HG03565 (cell line): ENCODE data around the gene RNF220.
A peak's percentile ranks its signal among the peaks of the same experiment; 100 is the strongest.

Source experiments
- ATAC-seq: cut with Tn5 transposase; IDR thresholded peaks from one replicate; pipeline ENCODE4 v1.9.1; 2021; ENCODE audit warnings: mild to moderate bottlenecking, moderate library complexity; ENCODE audit not compliant: unreplicated experiment

Gene RNF220

DNA sequence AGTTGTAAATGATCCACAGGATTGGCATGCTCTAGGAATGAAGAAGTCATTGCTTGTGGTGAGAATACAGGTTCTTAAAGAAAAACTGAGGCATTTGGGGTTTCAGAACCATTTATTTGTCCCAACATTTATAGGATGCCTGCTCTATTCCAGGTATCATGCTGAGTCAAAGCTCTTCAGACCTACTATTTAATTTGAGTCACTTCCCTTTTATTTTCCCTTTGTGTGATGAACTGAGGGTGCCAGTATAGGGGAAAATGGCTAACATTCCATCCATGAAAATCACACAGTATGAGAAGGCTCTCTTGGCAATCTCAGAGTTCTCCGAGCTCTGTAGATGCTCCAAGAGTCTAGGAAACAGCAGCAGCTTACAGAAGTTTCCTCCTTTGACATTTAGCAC is 110.4 kb downstream of the RNF220 start:
- ATAC-seq: no peak

DNA sequence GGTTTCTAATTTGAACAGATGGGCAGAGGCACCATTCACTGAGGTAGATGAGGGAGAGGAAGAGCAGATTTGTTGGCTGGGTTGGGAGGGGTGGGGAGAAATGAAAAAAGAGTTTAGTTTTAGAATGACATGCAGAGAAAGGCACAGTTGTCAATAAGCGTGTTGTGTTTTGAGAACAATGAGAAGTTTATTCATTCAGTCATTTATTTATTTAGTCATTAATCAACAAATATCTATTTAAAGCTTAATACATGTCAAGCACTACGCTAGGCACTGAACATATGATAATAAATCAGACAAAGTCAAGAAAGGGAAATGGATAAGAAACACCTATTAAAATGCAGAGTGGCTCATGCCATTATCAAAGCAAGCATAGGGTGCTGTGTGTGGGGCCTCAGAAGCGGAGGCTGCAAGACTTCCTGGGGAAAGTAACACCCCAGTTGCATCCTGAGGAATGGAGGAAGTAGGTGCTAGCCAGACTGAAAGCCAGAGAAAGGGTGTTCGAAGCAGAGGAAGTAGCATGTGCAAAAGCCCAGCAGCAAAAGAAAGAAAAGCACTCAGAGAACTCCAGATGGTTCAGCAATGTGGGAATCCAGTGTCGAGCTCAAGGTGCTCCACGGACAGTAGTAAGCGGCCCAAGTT is 114.1 kb downstream of the RNF220 start:
- no peak for ATAC-seq

DNA sequence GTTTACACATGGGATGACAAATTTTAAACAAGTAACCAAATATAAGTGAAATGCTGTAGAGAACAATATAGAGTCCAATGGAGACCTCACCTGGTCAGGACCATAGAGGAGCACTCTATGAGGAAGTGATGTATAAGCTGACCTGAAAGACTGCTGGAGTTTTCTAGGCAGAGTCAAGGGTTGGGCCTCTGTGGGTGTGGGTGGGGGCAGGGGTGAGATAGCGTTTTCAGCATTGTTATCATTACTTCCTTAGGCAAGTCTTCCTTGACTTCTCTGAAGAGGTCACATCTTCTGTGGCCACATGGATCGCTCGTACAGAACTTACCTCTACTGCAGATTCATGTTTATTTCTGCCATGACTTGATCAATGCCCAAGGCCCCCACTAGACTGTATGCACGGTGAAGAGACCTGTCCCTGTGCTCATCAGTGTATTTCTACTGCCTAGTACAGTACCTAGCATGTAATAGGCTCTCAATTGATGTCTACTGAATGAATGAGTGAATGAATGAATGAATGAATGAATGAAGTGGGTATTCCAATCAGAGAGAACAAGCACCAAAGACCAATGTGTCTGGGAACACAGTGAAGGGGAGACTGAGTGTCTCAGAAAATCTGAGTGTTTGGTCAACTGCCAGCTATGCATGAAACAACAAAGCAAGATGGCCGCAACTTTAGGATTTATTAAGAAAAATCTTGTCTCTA is 116.5 kb downstream of the RNF220 start:
- no peak for ATAC-seq

DNA sequence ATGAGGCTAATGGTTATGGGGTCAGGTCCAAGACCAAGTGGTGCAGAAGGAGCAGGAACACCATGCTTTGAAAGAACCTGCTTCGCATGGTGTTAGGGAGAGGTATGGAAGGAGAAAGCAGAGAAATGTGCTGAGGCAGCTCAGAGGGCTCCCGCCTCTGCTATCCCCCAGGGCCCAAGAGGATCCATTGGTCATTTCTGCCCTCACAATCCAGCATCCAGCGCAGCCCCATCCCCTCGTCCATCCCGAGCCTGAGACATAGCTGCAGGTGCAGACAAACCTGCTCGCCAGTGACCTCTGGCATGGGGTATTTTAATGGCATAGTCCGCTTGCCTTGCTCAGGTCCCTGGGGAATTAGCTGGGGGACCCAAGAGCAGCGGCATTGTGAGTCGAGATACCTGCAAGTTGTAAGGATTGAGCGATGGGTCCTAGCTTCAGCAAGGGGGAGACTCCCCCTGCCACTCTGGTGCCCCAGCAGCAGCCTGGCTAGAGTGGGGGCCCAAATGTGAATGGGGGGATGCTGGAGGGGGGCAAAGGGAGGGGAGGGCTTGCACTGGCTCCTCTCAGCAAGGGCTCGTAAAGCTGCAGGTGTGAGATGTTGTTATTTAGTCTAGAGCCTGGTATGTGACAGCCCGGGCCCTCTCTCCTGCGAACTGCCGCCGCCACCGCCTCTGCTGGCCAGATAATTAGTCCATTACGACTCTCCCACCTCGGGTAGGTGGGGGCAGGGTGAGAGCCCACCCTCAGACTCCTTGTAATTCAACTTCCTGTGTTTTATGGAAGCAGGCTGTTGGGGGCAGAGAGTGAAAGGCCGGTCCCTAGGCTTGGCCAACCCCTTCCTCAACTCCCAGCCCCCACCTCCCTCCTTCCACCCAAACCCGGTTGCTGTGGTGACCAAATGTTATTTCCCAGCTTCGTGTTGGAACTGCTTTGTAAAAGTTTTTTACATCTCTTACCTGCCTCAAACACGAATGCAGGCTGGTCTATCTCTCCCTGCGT is 118.8 kb downstream of the RNF220 start:
- ATAC-seq: no peak

DNA sequence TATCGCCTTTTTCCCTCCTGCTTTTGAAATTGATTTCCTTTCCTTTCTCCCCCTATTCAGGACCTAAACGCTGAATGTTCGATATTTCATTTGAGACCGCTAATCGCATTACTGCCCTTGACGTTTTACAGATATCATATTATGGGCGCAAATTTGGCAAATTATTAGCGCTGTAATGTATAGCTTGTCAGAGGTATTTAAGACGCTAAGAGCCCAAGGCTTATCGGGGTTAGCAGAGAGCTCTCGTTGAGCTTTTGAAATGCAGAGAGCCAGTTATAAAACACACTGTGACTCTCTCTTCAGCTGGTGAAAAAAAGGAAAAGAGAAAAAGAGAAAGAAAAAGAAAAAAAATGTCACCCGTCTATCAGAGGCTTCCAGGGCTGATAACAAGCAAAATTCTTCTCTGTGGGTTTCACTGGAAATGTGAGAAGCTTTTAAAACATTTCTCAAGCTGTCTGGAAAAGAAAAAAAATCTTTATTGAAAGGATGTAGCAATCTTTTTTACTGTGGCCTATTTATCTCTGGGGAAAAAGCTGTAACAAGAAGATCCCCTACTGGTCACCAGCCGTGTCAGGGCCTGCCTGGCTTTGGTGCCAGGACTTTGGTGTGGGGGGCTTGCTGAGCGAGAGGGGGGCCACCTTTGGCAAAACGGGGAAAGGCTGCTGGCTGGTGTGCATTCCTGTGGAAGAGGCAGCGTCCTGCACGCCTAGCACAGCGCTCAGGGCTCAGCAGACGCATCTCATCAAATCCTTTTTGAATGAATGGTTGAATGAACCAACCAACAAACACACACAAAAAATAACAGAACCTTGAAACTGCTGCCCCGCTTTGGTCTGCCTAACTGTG is 119.8 kb downstream of the RNF220 start:
- ATAC-seq: no peak

DNA sequence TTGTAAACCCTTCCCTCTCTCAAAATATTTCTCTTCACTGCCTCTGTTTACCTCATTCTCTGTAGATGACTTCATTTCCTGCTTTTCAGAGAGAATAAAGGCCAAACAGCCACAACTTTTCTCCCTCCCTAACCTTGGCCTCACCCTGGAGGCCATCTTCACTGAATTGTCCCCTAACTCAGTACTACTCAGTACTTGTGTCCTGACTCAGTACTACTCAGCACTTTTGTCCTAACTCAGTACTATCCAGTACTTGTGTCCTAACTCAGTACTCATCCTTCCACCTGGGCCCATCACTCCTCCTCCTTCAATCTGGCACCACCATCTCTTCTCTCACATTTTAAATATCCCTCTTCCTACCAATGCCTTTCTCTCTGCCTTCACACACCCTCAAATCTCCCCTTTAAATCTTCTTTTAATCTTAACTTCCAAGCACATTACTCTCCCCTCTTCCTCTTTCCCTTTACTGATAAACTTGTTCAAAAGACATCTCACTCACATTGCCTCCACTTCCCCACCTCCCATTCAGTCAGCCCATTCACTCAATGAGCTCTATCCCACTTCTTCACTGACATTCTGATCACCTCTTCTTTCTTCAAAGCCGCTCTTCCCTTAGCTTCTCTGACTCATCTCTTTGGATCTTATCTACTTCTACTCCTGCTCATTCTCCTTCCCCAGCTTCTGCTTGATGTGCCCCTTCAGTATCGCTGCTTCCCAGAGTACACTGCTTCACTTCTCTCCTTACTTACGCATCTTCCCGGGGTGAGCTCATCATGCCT is 121.4 kb downstream of the RNF220 start:
- no peak for ATAC-seq

DNA sequence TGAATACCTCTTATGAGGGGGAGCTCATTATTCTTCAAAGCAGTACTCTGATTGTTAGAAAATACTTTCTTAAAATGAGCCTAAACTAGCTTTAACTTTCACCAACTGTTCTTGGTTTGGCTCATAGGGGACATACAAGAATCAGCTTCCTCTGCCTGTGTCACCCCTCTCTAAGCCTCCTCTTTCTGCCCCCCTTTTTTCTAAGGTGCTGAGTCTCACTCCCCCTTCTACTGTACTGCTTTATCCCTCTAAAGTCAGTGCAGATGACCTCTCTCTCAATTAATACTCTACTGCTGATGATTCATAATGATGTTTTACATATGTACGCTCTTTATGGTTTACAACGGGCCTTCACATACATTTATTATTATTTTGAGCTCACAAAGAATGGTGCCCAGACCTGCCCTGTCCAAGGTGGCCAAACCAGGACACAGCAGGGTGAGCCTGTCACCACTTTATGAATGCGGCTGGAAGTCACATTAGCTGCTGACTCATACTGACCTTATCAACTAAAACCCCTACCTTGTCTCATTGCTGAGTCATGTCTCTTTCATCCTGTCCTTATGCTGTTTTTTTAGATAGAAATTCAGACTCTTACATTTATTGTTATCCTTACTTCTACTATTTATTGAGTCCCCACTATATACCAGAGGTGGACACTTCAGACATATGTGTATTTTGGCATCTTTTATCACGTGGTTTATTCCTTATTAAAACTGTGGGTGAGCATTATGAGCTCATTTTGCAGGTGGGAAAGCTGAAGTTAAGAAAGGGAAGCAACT is 126.9 kb downstream of the RNF220 start:
- ATAC-seq: peak; percentile 49

DNA sequence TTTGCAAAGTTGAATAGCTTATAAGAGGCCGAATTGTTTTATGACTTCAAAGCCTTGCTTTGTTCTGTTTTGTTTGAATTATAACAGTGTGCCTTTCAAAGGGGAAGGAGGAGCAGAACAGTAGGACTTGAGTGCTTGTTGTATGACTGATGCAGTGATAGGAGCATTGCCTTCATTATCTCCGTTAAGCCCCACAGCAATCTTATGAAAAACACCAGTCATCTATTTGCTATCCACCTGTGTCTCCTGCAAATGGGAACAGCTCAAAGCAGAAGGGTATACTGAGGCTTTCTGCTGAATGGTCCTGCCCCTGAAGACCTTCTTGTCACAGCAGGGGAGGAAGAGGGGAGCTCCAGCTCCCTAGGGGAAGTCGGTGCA is 127.5 kb downstream of the RNF220 start:
- ATAC-seq: no peak

DNA sequence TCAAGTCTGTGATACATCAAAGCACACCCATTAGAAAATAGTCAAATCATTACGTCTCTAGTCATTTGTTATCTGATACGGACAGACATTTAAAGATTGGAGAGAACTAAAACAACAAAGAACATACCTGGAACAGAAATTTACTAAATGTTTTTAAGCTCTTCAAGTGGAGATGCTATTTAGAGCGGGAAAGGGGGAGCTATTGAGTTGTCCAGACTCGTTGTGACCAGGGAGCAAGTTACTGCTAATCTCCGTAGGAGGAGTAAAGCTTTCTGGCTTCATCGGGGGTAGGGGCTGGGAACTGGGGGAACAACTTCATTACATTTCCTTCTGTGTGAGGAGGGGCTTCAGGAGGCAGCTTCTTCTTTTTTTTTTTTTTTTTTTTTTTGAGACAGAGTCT is 129.7 kb downstream of the RNF220 start:
- no peak for ATAC-seq

DNA sequence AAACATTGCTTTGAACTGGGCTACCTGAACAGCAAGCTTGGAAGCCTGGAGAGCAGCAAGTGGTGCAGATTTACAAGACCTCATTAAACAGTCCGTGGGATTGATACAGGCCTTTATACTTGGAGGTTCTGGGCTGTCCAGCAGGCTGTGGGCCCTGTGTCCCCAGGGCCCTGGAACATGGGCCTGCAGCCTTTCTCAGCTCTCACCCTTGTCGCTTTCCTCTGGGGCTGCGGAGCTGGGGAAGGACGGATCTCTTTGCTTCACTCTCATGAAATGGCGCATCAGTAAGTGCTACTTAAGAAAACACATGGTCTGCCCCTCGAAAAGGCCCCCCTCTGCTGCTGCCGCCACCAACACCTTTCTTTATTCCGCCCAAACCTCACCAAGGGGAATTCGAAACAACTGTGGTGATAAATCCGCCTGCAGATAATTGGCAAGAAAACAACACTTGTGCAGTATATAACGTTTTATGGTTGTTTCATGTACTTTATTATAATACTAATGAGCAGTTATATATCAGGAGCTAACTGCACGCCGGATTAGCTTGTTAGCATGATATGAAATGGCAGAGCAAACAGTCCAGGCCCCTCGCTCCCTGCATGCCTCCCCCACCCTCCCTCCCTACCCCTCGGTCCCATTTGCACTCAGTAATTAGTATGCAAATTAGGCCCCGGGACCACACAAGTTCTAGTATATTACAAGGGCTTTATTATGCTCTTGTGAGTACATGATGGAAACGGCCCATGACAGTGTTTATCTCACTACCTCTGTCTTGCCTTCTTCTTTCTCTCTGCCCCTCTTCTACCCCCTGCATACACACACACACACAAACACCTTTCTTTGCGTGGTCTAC is 131.5 kb downstream of the RNF220 start:
- ATAC-seq: no peak

DNA sequence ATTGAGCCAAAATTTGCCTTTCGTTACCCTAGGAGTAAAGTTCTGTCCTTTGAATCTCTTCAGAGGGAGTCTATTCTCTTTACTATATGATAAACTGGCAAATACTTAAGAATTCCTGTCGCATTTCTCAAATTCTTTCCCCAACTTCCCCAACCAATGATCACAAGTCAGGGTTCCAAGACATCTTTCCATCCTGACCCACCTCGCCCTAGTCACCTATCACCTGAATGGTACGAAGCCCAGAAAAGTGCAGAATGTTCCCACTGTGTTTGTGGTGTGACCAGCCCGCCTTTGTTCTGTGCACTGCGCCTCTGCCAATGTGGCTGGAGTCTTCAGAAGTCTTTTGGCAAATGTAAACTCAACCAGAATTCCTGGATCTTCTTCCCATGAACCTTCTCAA is 132.5 kb downstream of the RNF220 start:
- no peak for ATAC-seq

DNA sequence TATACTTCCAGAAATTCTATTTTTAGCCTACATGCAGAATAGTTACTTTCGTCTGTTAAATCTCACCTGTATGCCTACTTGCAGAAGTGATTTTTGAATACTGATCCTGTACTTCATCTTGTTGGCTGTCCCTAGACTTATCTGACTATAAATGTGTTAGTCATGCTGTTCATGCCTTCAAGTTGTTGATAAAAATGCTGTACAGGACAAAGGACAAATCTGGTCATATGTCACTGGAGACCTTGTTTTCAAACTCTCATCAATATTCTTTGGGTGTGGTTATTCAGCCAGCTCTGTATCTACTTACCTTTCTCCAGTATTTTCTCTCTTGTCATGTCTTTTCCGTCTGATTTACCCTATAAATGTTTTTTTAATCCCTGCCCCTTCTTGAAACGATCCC is 132.9 kb downstream of the RNF220 start:
- no peak for ATAC-seq

DNA sequence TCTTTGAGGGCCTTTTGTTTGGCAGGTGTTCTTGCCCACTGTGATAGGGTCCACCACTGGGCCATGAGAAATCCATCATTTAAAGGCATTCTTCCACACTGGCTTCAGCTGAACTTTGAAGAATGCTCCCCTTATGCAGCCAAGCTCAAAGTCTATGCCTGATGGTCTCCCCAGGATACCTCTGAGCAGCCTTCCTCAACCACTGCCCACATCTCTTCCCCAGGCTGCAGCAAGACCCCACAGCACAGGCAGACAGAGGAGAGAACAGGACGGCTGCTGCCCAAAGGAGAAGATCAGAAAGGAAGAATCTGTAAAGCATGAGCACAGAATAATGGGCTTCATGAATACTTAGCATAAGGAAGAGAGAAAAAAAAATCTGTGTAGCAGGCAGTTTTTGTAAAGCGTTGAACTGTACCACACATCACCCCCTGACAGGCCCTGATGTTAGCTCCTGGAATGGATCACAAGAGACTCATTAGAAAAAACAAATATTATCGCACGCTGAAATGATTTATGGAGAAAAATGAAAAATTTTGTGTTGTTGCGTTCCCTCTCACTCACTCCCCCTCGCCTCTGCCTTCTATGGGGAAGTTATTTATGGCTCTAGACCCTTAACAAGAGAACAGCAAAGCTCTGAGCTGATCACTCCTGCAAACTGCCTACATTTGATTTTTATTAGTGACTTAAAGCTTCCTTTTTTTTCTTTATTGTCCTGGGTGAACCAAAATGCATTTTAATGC is 135.1 kb downstream of the RNF220 start:
- ATAC-seq: no peak

DNA sequence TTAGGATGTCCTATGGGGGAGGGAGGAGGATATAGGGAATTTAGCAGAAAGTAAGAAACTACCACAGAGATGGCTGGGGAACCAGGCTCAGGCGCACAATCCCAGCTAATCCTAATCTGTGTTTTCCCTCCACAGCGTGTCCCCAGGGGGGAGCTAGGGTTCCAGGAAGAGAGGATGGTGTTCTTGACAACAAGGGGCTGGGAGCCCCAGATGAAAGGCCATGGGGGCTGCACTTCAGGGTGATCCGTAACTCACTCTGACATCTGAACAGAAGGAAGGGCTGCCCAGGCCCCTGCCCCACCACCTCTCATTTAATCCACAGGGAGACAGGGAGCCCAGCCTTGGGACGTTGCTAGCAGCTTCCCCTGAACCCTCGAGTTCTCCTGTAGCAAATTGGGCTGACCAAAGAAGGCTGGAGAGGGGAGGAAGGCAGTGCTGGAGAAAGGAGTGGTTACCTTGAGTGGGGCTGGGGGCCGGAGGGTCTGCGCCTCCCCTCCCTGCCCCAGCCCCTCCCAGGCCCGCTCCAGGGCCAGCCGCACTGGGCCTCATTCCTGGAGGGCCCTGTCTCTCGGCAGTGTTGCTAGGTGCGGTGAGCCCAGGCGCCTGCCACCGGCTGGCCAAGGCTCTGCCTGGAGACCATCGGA is 137.5 kb downstream of the RNF220 start:
- ATAC-seq: no peak

DNA sequence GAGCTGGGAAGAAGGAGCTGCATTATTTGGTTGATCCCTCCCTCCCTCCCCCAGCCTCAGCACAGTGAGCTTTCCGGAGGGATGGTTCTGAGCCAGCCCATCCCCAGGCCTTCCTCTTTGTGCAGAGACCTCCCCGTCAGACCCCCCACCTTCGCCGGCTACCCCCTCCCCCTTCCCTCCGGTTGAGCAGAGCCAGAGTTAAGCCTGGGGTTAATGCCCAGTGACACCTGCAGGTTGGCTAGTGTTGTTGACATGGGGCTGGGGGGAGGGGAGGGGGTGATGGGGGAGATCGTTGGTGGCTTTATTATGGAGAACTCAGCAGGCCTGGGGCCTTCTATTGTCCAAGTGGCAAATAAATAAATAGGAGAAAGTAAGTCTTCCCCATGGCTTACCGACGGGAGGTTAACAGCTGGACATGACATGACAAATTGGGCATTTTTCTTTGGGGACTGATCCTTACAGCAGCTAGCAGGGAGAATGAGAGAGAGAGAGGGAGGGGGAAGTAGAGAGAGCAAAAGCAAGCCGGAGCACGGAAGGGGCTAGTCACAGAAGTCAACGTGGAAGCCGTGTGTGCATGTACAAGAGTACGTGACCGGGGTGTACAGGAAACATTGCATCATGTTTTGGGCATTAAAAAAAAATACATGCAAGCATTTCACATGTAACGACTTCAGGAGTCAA is 138.1 kb downstream of the RNF220 start:
- no peak for ATAC-seq

DNA sequence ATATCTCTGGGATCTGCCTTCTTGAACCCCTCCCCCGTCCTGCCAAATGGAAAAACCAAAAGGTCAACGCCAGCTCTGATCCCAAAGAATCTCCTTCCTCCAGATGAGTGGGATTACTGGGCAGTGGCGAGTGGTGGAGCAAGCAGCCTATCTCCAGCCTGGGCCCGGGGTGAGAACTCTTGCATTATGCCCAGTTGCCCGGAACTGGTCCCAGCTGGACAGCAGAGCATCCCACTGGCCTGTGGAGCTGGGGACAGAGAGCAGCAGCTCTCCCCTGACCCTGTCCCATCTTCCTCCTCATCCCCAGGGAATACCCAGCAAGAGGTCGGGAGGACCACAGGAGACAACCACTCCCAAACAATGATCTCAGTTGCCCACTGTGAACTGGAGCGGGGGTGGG is 138.7 kb downstream of the RNF220 start:
- no peak for ATAC-seq

DNA sequence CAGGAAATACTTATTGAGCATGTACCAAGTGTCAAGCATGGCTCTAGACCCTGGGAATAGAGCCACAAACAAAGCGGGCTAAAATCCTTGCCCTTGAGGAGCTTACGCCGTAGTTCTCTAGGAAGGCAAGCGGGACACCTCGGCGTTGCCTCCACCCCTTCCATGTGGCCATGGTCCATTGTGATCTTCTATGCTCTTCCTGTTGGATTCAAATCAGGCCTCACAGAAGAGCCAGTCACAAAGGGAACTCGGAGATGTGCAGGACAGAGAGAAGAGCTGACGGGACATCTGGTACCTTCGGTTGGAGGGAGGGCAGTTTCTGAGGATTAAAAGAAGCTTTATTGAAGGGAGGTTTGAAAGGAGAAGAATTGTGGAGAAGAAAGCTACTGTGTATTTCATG is 139.9 kb downstream of the RNF220 start:
- no peak for ATAC-seq
